ENCODE data around the gene KPNB1.
"Not testable (repeated sequence)": the region's sequence is repeated elsewhere in the genome, so short reads cannot be mapped to it uniquely, and the experiment has no call there.

The KPNB1 gene

DNA sequence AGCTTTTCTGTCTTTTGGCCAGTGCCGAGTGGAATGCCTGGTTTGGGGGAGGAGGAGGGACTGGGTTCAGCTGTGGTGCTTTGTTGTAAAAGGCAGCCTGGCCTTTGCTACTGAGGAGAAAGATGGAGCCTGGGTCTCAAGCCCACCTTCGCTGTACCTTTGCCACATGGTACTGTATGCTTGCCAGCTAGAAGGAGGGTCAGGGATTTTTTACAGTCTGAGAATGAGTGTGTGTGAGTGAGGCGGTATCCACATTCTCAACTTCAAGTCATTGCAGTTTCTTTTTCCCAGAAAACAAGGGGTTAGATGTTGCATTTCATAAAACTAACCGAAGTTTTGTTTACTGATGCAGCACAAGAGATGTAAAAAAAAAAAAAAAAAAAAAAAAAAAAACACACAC, 33.0 kb downstream of the KPNB1 start:
- not testable (repeated sequence) for FAIRE-seq

DNA sequence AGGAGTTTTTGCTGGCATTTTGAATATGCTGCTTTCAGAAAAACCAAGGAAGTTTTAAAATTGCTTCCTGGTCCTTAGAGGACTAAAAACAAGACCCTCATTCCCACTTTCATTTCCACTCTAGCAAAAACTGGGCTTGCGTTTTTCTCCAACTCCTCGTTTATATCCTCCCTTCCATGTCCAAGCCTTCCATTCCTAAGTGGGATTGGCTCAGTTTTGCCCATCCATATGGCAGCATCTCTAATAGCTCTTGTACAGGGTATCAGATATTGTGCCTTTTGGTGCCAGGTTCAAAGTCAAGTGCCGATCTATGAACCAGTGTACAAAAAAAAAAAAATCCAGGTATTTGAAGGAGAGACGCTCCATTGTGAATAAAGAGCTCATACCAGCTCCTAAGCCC, 34.3 kb downstream of the KPNB1 start:
- FAIRE-seq = no peak

DNA sequence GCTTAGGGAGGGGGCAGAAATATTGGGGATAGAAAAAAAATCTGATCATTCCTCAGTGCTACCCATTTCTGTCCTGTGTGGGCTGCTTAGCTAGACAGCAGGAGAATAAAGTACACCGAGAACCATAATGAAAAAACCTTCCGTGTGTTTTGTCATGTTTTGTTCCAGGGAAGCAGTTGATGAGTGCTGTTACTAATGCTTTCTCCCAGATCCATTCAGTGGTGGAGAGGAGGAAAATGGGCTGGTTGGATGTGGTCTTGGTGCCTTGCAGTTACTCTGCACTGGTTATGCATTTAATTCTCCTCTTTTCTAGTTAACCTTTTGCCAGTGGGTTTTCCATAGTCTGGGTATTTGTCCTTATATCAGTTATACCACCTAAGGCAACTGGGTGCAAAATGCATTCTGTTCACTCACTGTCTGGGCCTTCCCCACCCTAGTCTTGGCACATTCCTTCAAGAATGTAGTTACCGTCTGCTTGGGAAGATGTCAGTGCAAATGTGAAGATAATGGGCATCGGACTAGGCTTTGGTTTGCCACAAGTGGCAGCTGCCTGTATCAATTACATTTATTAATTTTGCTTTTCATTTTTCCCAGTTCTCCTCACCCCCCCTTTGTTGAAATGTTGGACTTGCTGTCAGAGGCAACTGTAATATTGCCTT, 34.9 kb downstream of the KPNB1 start:
- no peak for FAIRE-seq

DNA sequence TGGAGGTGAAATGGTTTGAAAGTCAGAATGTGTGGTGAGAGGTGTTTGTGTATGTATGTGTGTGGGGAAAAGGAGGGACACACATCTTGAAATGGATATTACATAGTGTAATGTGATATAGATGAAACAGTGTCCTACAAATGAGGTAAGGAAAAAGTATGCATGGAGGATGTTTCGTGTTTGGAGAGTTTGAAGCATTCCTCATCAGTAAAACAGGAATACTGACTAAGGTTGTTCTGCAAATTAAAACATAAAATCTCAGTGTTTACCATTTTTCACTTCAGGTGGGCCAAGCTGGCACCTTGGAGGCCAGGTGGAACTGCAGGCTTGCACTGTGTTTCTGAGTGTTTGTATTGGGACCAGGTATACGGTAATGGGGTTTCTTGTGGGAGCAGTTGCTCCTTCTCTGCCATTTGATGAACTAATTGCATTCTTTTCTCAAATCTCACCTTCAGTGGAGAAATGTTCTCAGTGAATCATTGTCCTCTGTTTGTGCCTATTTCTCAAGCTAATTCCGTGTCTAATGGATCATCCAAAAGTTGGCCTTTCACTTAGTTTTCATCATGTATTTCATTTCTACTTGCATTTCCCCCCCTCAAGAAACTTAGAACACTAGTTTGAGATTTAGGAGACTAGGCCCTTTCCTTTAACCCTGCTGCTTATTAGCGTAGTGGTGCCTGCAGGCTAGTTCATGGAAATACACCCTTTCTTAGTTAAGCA, 36.0 kb downstream of the KPNB1 start:
- no peak for FAIRE-seq

DNA sequence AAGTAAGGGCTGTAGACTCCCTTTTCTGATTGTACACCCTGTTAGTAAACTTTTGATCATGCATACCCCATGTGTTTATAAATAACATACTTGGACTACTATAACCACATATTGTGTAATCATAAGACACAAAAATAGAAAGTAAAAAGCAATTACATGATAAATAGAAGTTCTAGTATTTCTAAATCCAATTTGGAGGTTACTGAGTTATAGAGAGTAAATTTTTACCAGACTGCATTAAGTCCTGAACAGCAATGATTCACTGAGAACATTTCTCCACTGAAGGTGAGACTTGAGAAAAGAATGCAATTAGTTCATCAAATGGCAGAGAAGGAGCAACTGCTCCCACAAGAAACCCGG, 36.5 kb downstream of the KPNB1 start:
- FAIRE-seq = no peak

DNA sequence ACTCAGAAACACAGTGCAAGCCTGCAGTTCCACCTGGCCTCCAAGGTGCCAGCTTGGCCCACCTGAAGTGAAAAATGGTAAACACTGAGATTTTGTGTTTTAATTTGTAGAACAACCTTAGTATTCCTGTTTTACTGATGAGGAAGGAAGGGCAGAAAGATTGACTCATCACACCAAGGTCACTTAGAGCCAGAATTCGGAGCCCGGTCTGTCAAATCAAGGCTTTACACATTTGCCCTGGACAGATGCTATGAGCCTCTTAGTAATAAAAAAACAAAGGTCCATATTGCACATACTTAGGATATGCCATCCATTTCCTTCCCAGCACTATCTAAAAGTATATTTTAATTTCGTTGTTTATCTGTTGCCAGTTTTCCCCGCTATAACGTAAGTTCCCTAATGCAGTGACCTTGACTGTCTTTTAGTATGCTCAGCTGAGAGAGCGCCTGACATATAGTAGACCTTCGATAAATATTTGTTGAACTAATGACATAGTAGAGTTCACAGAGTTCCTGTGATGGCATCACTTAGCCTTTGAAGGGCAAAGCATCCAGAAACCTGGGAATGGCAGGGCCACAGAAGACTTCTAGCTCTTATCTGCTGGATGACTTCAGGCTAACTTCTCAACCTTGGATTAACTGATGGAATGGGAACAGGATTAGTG, 37.1 kb downstream of the KPNB1 start:
- FAIRE-seq = no peak

DNA sequence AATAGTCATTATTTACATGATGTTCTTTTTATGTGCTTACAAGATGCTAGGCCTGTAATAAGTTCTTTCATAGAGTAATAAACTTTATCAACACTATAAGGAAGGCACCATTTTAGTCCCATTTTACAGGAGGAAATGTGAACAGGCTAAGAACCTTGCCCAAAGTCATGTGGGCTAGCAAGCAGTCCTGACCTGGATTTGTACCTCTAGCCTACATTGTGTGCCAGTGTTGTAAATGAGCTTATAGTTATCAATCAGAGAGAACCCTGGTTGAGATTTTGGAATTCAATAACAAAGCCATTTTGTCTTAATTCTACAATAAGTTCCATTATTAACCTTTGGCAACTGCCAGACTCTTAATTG, 37.6 kb downstream of the KPNB1 start:
- FAIRE-seq = no peak

DNA sequence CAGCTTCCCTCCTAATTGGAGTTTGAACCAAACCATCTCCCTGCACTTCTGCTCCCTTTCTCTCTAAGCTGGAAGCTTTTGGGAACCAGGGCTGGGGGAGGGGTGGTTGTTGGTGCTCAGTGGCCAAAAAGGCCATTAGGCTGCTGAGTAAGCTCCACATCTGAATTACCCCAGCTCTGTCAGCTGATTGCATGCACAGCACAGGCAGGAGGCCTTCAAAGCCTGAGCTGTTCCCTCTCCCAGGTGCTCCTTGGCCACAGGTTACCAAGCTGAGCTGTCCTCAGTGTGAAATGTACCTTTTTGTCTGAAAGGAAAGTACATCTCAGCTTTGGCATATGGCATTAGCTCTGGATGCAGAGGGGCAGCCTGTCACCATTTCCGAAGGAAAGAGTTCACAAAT, 38.0 kb downstream of the KPNB1 start:
- no peak for FAIRE-seq

DNA sequence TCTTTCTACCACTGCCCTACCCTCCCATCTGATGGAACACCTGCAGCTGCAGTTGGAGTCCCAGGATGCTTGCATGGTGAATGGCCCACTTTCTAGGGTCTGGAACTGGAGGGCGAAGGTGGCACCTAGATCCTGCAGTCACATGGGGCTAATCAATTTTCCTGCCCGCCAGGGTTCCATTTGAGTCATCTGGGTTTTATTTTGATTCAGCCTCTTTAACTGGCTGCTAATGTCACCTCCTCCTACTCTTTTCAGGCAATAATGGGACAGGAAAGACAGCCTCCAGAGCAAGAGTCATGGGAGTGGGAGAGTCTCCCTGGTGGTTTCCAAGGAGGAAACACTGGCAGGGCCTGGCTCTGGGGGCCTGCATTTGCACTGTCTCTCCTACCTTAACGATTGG, 40.4 kb downstream of the KPNB1 start:
- no peak for FAIRE-seq

DNA sequence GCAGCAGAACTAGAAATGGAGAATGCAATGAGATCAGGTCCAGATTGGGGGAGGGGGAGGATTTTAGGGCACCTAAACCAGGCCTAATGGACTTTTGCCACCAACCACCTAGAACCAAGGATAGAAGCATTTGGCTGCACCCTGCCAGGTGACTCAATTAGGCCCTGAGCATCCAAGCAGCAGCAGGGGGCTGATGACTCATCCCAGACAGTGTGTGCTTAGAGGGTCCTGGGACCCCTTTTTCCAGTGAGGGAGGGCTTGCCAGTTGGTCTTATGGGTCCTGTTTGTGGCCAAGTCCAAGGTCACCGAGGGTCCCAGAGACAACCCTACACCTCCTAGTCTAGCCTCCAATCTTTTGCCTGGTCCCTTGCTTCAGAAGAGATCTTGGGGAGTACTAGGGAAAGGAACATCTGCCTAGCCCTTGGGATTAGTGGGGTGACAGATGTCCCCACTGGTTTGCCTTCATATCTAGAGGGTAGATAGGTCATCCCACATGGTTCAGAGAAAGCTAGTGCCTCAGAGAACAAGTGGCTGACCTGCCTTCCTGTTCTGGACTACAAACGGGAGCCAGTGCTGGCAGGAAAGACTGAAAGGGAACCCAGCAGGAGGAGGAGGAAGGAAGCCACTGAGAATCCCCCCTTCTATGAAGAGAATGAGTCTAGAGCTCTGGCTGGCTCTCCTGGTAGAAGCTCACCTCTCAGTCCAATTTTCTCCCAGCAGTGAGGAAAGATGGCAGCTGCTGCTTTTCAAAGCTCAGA, 42.6 kb downstream of the KPNB1 start:
- FAIRE-seq = no peak

DNA sequence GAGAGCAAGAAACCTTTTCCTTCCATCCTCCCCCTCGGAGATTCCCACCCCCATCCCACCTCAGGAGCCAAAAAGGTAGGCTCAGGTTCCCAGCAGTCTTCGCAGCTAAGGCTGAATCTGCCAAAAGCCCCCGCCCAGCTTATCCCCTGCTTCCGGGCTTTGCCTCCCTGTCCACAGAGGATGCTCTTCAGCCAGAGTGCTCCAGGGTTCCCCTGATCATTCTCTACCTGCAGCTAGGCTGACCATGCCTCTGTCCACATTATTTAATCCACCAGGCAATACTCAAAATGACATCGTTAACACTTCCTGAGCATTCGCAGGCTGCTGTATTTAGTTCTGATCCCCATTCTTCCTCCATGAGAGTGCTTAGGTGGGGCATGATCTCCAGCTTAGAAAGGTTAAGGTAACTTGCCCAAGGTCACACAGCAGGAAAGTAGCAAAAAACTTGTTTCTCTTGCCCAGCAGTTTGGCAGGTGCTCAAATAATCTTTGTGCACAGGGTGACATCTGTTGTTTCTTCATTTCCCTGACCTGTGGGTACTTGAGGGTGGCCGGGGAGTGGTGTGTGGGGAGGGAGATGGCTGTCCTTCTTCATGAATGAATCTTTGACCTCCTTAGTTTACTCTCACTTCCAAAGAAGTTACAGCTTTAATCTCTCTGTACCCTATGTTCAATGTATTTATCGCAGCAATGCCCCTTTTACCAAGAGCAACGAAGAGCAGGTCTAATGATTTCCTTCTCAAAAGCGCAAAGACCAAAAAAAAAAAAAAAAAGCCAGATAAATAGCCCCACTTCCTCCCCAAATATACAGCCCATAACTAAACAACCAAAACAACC, 43.4 kb downstream of the KPNB1 start:
- FAIRE-seq = no peak

DNA sequence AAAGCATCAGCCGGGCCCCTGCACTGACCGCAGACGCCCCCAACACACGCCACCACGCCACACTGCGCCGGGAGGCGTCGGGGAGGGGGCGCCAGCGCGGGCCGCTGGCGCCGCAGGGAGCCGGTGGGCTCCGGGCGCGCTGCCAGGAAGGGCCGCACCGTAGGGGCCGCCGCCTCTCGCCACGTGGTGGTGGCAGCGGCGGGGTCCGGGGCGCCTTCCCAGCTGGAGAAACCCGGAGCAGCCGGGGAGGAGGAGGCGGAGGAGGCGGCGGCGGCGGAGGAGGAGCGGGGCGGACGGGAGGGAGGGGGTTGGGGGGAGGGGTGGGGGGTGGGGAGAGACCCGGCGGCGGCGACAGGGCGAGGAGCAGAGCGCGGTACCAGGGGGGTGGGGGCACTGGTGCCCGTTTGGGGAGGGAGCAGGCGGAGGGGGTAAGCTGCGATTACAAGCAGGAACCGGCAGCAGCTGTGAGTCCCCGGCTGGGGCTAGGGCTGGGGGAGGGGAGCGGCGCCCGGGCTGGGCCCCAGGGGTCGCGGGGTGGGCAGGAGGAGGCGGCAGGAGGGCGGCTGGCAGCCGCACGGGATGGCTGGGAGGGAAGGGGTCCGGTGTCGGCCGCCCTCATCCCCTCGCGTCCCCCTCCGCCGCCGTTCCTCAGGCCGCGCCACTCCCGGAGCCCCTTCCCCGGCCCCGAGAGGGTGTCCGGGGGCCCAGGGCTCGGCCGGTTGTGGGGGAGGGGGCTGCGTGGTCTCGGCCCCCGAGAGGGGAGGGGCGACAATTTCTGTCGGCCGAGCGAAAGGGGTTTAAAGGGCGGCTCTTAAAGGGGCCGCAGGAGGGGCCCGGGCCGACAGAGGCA, 44.2 kb downstream of the KPNB1 start, which contains the start of gene TBKBP1:
Gene TBKBP1 (plus strand): TSS at position 431 of the 850 bp plus-strand sequence. CDS start 1,952 bp downstream, outside the sequence.
- no peak for FAIRE-seq

DNA sequence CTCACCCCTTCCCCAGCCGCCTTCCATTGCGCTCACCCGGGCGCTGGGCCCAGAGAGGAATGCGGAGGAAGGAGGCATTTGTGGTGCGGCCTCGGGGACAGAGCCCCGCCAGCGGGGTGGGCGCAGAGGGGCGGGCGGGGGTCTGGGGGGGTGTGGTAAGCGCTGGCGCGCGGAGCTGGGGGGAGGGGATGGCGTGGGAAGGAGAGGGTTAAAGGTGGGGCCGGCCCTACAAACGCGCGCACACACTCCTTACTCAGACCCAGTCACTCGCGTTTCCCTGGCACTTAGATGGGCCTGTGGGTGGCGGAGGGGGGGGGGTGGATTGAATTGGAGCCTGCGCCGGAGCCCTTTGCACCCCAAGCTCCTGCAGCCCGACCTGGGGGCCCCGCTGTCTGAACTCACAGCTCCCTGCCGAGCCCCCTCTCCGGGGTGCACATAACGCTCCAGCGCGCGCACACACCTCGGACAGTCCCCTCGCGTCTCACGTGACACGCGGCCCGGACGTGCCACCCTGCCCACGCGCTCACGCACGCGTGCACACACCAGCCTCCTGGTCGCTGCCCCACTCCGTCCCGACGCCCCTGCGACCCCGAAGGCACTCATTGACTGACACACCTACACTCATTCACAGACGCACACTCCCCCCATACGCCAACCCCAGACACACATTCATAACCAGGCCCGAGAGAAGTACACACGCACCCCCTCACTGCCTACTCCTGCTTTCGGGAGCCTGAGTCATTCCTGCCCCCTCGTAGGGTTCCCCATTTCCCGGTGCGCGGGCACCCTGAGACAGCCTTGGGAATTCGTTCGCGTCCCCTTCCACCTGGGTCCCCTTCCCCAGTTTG, 45.1 kb downstream of the KPNB1 start:
- FAIRE-seq = no peak

DNA sequence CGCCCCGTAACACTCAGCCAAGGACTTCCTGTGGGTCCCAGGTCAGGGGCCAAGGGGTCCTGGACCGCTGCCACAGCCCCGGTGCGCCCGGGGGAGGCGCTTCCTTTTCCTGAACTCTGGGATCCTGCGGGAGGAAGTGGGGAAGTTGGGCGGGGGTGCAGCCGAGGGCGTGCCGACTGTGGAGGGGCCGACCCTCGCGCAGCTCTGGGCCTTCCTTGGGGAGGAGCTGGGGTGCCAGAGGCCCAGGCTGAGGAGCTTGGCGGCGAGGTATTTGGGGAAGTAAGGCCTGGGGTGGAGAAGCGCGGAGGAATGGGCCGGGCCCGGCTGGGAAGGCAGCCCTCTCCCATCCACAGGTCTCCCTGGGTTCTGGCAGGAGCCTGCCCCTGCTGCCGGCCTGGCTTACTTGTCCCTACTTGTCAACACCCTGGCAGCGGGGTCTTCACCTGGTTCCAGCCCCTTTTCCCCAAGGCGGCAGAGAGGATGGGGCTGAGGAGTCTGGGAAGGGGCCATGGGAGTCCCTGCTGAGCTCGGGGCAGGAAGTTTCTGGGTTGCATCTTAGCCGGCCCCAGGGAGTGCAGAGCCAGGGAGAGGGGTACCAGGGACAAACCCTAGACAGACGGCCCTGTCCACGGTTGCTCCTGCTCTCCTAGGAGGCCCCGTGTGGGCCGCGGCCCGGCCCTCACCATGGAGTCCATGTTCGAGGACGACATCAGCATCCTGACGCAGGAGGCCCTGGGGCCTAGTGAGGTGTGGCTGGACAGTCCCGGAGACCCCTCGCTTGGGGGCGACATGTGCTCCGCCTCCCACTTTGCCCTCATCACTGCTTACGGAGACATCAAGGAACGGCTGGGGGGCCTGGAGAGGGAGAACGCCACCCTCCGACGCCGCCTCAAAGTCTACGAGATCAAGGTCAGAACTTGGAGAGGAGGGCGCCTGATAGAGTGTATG, 46.0 kb downstream of the KPNB1 start:
- FAIRE-seq = no peak

DNA sequence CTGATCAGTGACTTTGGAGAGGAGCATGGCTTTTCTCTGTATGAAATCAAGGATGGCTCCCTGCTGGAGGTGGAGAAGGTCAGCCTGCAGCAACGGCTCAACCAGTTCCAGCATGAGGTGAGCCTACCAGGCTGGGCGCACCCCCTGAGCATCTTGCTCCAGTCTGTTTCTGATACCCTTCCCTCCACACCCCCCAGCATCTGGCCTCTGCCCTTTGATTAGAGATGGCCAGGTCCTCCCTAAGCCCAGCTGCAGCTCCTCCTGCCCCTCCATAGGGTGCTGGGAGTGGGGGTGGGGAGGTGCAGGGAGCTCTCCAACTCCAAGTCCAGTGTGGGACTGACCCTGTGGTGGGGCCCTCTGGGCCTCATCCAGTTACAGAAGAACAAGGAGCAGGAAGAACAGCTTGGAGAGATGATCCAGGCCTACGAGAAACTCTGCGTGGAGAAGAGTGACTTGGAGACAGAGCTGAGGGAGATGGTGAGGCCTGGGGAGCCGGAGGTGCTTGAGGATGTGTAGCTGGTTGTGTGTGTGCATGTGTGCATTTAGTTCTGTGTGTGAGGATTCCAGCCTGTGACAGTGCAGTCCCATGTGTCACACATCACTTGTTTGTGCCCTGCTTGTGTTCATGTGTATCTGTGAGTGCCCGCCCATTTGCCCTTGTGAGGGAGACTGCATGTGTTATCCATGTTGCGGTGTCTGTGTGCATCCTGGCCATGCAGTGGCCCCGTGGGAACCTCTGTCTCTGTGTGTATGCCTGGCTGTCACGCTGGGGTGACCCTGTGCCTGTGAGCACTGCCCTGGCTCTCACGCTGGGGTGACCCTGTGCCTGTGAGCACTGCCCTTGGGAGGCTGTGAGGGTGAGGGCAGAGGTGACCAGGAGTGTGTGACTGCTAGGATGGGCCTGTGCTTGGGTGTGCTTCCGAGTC, 47.3 kb downstream of the KPNB1 start:
- FAIRE-seq = no peak

DNA sequence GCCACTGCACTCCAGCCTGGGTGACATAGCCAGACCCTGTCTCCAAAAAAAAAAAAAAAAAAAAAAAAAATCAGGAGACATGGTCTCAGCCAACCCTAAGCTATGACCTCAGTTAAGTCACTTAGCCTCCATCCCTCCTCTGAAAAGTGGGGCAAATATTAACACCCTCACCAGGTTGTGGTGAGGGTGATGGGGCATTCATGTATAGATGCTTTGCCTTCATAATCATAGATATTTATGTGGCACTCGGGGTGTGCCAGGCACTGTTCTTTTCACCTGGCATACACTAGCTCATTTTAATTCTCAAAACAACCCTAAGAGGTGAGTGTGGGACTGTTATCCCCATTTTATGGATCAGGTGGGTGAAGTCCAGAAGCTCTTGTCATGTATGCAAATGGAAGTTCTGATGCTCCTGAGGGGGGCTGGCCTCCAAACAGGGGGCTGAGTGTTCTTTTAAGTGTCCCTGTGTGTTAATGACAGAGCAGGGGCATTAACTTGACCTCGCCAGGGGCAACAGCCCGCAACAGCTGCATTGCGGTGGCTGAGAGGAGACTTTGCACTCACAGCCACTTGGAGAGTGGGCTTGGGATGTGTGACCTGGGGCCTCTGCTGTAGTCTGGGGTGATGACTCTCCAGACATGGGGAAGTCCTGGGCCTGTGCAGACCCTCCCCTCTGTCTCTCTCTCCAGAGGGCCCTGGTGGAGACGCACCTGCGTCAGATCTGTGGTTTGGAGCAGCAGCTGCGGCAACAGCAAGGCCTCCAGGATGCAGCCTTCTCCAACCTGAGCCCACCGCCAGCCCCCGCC, 48.4 kb downstream of the KPNB1 start:
- FAIRE-seq = no peak

Measured in A204.1 (cell line).